Cardiac muscle cell (in vitro differentiated cells and primary cell): ENCODE results near the gene CA14. TPM values are rescaled to one million over a fixed set of nuclear protein-coding genes. Genes with fewer than 3 reads are reported as not detected.

Source experiments
- DNase-seq, 2 donors: peaks; one replicate each; pipeline versions ENCODE4 v3.0.0 to v3.0.0-alpha.2; 2010 to 2017; ENCODE audit warnings: low read depth in 1 of 2, low spot score in 1 of 2
- H3K27ac ChIP-seq: fragments of 200-600 bp; sonication (generic); 2 replicates; pipeline ENCODE4 v1.5.1; 2016
- H3K27me3 ChIP-seq: fragments of 200-600 bp; sonication (generic); 2 replicates; pipeline ENCODE4 v1.6.0; 2016; ENCODE audit warnings: control low read depth
- H3K36me3 ChIP-seq: fragments of 200-600 bp; sonication (generic); 2 replicates; pipeline ENCODE4 v1.5.1; 2016; ENCODE audit warnings: control low read depth
- H3K4me1 ChIP-seq: fragments of 200-600 bp; sonication (generic); 2 replicates; pipeline ENCODE4 v1.8.1; 2017; ENCODE audit warnings: low read depth, mild to moderate bottlenecking, mixed run types
- H3K4me3 ChIP-seq: fragments of 200-600 bp; sonication (generic); 2 replicates; pipeline ENCODE4 v1.5.1; 2016; ENCODE audit warnings: mild to moderate bottlenecking
- H3K9me3 ChIP-seq: fragments of 200-600 bp; sonication (generic); 2 replicates; pipeline ENCODE4 v1.5.1; 2017; ENCODE audit warnings: low read depth, mild to moderate bottlenecking, control low read depth
- polyA plus RNA-seq: library from polyadenylated mRNA; unstranded; fragments of >200 nt; fragmentation: Nextera tagmentation; extraction: Ambion mirVana; gene quantifications from 2 replicates; pipeline ENCODE4 v1.2.1, GENCODE V29; 2016
- total RNA-seq: library from RNA; depleted of rRNA; stranded (reverse); fragments of >200 nt; gene quantifications from 2 replicates; pipeline ENCODE4 v1.2.3, GENCODE V29; 2016
- TF ChIP-seq, protein P1 (sequence below): IDR thresholded peaks from 2 replicates; pipeline ENCODE4 v1.5.1; 2012; ENCODE audit warnings: low read depth, mild to moderate bottlenecking, low read length

Gene CA14
- total and polyA plus RNA-seq, 2 experiments from 2014 or later = 46.1 to 68.2 TPM

GRCh38 chr1:150267896-150268295, 10.3 kb downstream of the CA14 start:
- TF ChIP-seq, protein P1, sequence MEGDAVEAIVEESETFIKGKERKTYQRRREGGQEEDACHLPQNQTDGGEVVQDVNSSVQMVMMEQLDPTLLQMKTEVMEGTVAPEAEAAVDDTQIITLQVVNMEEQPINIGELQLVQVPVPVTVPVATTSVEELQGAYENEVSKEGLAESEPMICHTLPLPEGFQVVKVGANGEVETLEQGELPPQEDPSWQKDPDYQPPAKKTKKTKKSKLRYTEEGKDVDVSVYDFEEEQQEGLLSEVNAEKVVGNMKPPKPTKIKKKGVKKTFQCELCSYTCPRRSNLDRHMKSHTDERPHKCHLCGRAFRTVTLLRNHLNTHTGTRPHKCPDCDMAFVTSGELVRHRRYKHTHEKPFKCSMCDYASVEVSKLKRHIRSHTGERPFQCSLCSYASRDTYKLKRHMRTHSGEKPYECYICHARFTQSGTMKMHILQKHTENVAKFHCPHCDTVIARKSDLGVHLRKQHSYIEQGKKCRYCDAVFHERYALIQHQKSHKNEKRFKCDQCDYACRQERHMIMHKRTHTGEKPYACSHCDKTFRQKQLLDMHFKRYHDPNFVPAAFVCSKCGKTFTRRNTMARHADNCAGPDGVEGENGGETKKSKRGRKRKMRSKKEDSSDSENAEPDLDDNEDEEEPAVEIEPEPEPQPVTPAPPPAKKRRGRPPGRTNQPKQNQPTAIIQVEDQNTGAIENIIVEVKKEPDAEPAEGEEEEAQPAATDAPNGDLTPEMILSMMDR = no peak
- peak in 1 of 2 donors; percentile 10 for DNase-seq
- Histone ChIP-seq H3K27me3 (no peaks in the 10 kb centered on the region), H3K9me3 (no peaks in the 10 kb centered on the region), H3K36me3 (peaks cover 19% of the 10 kb centered on the region), H3K4me1 (peaks cover 14% of the 10 kb centered on the region), H3K4me3 (peak overlapping the region; percentile 75), H3K27ac (peak overlapping the region; percentile 76)

GRCh38 chr1:150268340-150268704, 10.7 kb downstream of the CA14 start:
- no peaks in the 10 kb centered on the region for H3K9me3 ChIP-seq
- H3K4me3 ChIP-seq = peak overlapping the region; percentile 75
- H3K27ac ChIP-seq = peak overlapping the region; percentile 76
- H3K4me1 ChIP-seq = peaks cover 18% of the 10 kb centered on the region
- H3K27me3 ChIP-seq = no peaks in the 10 kb centered on the region
- TF ChIP-seq, protein P1 = no peak
- H3K36me3 ChIP-seq = peaks cover 19% of the 10 kb centered on the region
- peak; percentile 25 to 28 for DNase-seq

- TF ChIP-seq, protein P1 = no peak
- H3K4me1 ChIP-seq = peaks cover 18% of the 10 kb centered on the region
- peak within 1 kb of the TSS; percentile 75 for H3K4me3 ChIP-seq
- H3K27me3 ChIP-seq = no peaks in the 10 kb centered on the region
- peaks cover 16% of the 10 kb centered on the region for H3K36me3 ChIP-seq
- peak; percentile 98 for DNase-seq
- no peaks in the 10 kb centered on the region for H3K9me3 ChIP-seq
- peak within 1 kb of the TSS; percentile 76 for H3K27ac ChIP-seq
Measured at GRCh38 chr1:150268705-150269403, 11.3 kb downstream of the CA14 start, which contains the start of gene APH1A. Gene APH1A, minus strand, starts transcription at chr1:150269016. Its CDS starts 206 bp downstream, at chr1:150268810.

DNA sequence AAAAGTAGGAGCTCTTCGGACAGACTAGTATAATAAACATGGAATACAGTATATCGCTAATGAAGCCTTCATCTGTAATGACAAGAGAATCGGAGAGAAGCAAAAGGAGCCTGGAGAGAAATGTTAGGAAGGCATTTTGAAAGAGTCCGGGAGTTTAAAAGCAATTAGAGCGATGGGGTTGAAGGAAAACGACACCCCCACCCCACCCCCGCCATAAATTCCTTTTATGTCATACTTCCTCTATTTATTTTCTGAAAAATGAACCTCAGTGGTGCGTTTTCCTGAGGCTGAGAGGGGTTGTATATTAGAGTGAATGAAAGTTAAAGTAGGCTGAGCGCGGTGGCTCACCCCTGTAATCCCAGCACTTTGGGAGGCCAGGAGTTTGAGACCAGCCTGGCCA, 11.9 kb downstream of the CA14 start:
- H3K36me3 ChIP-seq = peaks cover 16% of the 10 kb centered on the region
- no peaks in the 10 kb centered on the region for H3K9me3 ChIP-seq
- DNase-seq = no peak
- H3K27ac ChIP-seq = no peak overlapping the region
- TF ChIP-seq, protein P1 = no peak
- peak overlapping the region; percentile 75 for H3K4me3 ChIP-seq
- no peaks in the 10 kb centered on the region for H3K27me3 ChIP-seq
- peaks cover 18% of the 10 kb centered on the region for H3K4me1 ChIP-seq

GRCh38 chr1:150271291-150271959, 13.9 kb downstream of the CA14 start:
- H3K4me1 ChIP-seq = peaks cover 18% of the 10 kb centered on the region
- no peak for DNase-seq
- peak overlapping the region; percentile 11 for H3K27ac ChIP-seq
- TF ChIP-seq, protein P1 = no peak
- H3K36me3 ChIP-seq = peaks cover 6% of the 10 kb centered on the region
- H3K27me3 ChIP-seq = no peaks in the 10 kb centered on the region
- H3K4me3 ChIP-seq = no peak overlapping the region
- H3K9me3 ChIP-seq = no peaks in the 10 kb centered on the region
